Measurements from ENCODE around the gene PGAP3.
A peak's percentile ranks its signal among the peaks of the same experiment; 100 is the strongest.

PGAP3 gene

GRCh38 chr17:39633570-39634183, 54.2 kb downstream of the PGAP3 start:
- no peak for DNase-seq

- DNase-seq = no peak
Measured at GRCh38 chr17:39632153-39632941, 55.5 kb downstream of the PGAP3 start.

GRCh38 chr17:39631403-39631802, 56.5 kb downstream of the PGAP3 start:
- DNase-seq = no peak

DNA sequence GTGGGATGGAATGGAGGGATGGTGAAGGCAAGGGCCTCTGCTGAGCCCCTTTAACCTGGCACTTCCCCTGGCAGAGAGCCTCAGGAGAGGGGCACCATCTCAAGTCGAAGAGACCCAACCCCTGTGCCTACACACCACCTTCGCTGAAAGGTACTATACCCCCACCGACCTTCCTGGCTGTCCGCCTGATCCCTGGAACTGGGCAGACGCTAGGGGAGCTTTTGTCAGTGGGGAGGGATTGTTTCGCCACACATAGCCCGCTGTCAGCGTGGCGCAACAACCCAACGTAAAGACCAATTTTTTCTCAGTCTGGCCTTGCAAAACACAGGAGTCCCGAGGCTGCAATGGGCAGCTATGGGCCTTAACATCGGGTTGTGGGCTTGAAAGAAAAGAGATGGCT, 58.0 kb downstream of the PGAP3 start:
- DNase-seq = no peak

DNA sequence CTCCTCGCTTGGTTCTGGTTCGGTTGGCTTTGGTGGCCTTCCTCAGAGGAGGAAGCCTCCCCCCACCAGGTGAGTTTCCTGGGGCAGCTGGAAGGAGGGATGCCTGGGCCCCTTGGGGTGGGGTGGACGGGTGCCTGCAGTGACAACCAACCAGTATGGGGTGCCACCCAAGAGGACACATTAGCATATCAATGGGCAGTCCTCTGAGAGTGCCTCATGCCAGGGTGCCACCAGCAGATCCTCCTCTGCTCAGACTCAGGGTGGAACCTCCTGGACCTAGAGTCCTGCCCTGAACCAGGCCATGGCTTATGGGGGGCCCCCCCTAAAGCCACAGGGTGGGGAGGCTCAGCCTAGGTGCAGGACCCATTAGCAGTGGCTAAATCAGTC, 58.4 kb downstream of the PGAP3 start:
- DNase-seq = no peak

- no peak for DNase-seq
Measured at GRCh38 chr17:39628655-39629493, 59.0 kb downstream of the PGAP3 start.

- no peak for DNase-seq
Measured at GRCh38 chr17:39627712-39628516, 59.9 kb downstream of the PGAP3 start.

DNA sequence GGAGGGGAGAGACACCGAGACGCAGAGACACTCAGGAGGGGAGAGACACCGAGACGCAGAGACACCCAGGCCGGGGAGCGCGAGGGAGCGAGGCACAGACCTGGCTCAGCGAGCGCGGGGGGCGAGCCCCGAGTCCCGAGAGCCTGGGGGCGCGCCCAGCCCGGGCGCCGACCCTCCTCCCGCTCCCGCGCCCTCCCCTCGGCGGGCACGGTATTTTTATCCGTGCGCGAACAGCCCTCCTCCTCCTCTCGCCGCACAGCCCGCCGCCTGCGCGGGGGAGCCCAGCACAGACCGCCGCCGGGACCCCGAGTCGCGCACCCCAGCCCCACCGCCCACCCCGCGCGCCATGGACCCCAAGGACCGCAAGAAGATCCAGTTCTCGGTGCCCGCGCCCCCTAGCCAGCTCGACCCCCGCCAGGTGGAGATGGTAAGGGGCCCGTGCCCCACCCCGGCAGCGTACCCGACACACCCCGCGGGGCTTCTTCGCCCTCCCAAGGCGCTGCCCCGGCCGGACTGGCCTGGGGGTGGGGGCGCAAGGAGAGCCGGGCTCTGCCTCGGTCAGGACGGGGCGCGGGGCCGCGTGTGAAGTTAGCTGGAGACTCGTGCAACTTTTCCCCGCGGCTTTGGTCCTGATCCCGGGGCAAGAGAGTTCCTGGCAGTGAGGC, 60.7 kb downstream of the PGAP3 start:
- no peak for DNase-seq

DNA sequence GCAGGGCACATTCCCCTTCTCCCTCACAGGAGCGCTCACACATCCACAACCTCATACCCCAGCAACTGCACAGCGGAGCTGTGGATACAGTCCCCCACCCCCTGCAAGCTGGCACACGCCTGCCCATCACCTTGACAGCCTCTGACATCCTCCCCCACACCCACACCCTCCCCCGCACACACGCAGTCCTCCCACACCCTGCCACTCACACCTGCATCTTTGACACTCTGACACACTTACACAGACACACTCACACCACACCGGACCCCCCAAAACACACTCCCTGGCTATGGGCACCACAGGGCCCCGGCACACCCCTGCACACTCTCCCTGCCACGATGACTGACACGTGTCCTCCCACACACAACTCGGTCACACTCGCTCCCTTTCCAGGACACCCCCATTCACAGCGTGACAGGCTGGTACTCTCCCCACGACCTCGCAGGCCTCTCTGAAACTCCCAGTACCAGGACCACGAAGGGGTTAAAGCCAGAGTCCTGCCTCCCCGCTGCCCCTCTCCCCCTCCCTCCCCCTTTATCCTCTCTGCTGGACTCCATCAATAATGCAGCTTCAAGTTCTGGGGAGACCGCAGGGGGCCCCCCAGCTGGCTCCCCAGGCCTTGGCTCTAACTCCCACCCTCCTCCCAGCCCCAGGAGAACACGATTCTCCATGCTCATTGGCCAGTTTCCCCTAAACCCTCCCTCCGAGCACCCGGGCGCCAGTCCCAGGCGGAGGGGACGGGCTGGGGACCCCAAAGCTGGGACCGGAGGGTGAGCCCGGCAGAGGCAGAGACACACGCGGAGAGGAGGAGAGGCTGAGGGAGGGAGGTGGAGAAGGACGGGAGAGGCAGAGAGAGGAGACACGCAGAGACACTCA, 61.4 kb downstream of the PGAP3 start, which contains the start of gene PPP1R1B:
PPP1R1B (plus strand) TSS at position 782 of the 876 bp plus-strand sequence. CDS start 441 bp downstream, outside the sequence.
- no peak for DNase-seq

DNA sequence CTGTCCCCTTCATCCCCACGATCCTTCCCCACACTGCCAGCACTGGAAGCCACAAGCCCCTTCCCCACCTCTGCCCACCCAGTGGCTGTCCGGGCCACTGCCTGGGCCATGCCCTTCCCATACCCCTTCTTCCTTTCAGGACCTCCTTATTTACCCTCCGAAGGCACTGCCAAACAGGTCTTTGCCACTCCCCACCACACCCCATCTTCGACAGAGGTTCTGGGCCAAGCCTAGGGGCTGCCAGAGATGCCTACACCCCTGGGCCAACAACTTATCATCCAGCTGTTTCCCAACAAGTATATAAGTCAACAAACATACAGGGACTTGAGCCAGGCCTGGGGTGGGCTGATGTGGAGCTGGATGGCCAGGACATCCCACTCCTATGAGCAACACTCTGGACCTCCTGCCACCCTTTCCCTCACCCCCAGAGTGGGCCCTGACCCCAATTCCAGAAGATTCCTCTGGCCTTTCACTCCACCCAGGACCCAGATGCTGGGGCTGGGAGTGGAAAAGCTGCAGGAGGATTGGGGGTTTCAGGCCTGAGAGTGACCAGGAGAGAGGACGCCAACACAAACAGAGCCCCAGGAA, 62.6 kb downstream of the PGAP3 start:
- DNase-seq = no peak

DNA sequence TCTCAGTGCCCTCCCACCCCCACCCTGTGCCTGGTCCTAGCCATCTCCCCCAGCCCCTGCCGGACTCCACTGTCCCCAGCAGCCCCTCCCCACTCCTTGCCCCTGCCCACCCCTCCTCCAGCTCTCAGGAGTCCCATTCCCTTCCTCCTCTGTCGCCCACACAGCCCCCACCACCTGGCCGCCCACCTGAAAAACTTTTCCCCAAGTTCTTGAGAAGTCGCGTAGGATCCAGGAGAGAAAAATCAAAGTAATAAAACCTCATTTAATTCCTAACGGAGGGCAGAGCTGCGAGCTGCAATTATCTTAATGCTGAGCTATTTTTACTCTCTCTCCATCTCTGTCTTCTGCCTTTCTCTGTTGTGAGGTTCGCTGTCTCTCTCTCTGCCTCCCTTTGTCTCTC, 63.5 kb downstream of the PGAP3 start:
- no peak for DNase-seq

GRCh38 chr17:39623356-39623950, 64.4 kb downstream of the PGAP3 start:
- DNase-seq = peak; percentile 18

DNA sequence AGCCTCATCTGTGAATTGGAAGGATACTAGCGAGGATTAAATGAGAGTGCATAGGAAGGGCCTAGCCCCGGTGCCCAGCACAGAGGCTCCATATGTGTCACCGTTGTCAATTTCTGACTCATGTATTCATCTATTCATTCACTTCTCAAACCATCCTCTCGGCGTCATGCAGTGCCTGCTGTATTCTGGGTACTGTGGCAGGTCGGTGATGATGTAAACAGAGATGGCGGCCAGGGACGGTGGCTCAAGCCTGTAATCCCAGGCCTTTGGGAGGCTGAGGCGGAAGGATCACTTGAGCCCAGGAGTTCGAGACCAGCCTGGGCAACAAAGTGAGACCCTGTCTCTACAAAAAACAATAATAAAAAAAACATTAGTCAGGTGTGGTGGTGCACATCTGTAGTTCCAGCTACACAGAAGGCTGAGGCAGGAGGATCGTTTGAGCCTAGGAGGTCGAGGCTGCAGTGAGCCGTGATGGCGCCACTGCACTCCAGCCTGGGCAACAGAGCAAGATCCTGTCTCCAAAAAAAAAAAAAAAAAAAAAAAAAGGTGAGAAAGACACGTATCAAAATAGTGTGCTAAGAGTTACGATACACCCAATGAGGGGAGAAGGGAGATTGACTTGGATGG, 65.4 kb downstream of the PGAP3 start:
- no peak for DNase-seq

- DNase-seq = peak; percentile 74
Measured at GRCh38 chr17:39621523-39622379, 66.1 kb downstream of the PGAP3 start.

All from amniotic stem cell (primary cell).